Cardiac septum (tissue), 1 donor: ENCODE results near the gene HMHB1. TPM values are rescaled to one million over a fixed set of nuclear protein-coding genes. Genes with fewer than 3 reads are reported as not detected.
"Not testable (repeated sequence)": the region's sequence is repeated elsewhere in the genome, so short reads cannot be mapped to it uniquely, and the experiment has no call there.

Source experiments
- DNase-seq: peaks from one replicate; pipeline ENCODE4 v3.0.0-alpha.2; 2020; ENCODE audit warnings: low spot score
- intact Hi-C: fragments of 100-400 bp; cut with DNase I; formaldehyde crosslinking; loops from one replicate; pipeline ENCODE4 v1.14.0; 2022
- total RNA-seq: library from RNA; stranded (reverse); fragmentation: NEBNext Ultra II Directional; extraction: Animal tissue kit (Norgen Biotek cat#: 25700); gene quantifications from one replicate; pipeline ENCODE4 v1.2.1, GENCODE V29; 2021
- donor health status: DM: no; HTN: no; CAD: no.

HMHB1 gene
- total RNA-seq, 1 donor from 2014 or later, result not detected

DNA sequence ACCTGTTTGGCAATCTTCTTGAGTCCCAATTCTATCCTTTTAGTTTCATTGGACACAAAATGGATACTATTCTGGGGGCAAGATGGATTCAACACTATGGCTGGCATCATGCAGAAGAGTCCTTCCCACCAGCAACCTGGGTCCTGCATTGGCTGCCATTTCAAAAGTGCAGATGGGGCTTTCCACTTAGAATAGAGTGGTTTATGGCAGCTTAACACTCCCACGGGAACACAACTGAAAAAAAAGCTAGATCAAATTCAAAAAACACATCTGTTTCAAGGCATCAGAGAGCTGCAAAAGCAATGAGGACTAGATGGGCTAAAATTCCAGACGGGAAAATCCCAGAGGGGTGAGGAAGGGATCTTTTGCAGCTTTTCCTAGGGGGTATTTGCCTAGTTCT, 11.2 kb upstream of the HMHB1 start:
- intact Hi-C loops, result no loop called here
- no peak for DNase-seq

DNA sequence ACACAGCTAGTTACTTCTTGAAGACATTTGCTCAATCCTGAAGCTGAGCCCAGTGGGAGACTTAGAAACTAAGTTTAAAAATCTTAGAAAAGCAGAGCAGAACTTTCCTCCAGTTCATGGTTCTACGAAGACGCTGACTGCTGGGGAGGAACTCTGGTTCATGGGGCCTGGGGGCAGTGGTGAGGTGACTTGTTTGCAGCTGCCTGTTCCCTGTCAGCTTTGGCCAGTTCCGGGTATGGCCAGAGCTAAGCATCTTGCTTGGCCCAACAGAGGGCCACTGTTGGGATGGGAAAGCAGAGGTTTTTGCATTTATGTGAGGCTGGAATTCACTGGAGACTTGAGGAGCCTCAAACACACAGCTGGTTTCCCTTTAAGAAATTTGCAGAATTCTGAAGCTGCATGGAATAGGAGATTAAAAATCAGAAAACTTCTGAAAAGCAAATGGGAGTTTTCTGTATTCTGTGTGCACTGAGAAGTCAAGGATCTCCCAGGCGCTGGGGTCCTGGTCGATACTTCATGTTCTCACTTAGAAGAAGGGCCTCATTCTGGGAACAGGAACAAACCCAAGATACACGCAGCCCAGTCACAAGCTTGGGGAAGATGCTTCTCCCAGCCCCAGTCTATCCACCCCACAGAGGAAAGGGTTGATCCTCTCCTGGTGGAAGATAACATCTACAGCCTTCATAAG, 10.6 kb upstream of the HMHB1 start:
- intact Hi-C loops, result no loop called here

DNA sequence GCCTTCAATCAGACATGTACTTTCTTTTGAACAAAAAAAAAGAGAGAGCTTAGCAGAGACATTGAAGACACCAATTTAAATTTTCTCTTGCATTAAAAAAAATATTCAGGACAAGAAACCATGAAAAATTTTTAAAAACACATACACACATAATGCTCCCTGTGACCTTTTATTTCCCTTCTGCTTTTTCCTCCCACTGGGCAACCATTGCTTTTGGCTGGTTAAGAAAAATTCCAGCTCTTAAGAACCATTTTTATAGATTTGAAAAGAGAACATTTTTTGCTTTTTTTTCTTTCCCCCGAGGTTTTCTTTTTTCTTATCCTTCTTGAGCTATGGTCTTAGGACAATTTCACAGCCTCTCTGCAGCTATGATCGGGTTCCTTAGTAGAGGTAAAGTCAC, 6.1 kb upstream of the HMHB1 start:
- DNase-seq, result no peak
- intact Hi-C loops, result no loop called here

More for the DNA sequence above, 10.6 kb upstream of the HMHB1 start:
- no peak for DNase-seq

DNA sequence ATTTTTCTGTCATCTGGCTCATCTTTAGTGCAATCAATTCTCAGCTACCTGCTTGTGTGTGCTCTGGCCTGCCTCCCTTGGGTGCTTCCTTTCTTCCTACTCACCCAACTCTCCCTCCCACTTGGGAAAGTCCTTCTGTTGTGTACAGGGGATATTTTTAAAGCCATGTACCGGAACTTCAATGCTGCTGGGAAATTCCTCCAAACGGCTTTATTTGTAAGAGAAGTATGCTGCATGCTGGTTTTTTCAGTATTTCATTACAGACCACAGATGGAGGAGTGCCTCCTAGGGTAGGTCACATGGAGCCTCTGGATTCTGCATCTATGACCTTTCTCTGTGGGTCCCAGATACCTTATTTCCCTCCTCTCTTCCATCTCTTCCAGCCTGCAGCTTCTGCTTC, 5.4 kb upstream of the HMHB1 start:
- intact Hi-C loops, result no loop called here
- DNase-seq, result no peak

DNA sequence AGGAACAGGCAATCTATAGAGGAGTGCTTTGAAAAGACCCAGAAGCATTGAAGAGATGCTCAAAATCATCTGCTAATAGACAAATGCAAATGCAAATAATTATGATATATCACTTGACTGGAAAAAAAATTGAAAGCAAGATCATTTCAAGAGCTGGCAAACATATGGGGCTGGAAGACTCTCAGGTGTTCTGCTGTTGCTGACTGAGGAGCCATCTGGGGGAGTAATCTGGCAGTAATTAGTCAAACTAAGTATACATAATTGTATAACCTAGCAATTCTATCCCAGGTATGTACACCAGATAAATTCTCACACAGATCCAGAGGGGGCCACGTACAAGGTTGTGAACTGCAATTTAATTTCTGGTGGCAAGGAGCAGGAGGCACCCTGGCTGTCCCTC, 4.6 kb upstream of the HMHB1 start:
- no peak for DNase-seq
- intact Hi-C loops, result no loop called here

DNA sequence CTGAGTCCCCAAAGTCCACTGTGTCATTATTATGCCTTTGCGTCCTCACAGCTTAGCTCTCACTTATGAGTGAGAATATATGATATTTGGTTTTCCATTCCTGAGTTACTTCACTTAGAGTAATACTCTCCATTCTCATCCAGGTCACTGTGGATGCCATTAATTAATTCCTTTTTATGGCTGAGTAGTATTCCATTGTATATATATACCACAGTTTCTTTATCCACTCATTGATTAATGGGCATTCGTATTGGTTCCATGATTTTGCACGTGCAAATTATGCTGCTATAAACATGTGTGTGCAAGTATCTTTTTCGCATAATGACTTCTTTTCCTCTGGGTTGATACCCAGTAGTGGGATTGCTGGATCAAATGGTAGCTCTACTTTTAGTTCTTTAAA, 4.4 kb downstream of the HMHB1 start:
- intact Hi-C loops, DNase-seq: not testable (repeated sequence)

DNA sequence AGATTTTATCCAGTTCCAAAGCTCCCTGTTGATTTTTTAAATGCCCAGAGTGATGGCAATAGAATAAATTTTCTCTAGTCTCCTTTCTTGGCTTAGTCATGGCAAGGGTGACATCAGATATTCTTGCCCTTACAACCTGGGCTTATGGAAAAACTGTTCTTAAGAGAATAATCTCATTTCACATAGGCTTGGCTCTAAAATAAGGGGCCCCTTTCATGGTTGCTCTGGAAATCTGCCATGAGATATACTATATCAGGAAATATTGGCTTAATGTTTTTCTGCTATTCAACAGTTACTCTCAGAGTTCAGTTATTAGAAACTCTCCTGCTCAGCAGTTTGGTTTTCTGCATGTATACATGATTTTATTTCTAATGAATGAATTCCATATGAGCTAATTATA, 7.8 kb downstream of the HMHB1 start:
- intact Hi-C loops, result loop anchor here (5.0 to 10.0 kb wide), 5 partner anchors 172 to 815 kb away; no protein-coding TSS in a partner anchor
- DNase-seq, result no peak

DNA sequence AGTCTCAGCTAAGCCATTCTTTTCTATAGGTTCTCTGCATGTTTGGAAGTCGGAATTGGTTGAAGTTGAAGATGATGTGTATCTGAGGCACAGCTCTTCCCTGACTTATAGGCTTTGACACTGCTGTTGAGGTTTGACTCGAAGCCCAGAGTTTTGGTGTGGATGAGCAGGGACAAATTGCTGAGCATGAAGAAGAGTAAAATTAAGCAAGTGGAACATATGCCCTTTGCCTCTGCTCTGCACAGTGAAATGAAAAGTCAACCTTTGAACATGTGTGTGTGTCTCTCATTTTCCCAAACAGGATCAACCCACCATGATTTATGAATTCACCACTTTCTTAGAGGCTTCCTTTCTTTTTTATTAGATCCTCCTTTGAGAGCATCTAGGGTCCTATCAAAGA, 8.5 kb downstream of the HMHB1 start:
- no peak for DNase-seq
- intact Hi-C loops, result loop anchor here (5.0 to 10.0 kb wide), 5 partner anchors 173 to 816 kb away; no protein-coding TSS in a partner anchor

DNA sequence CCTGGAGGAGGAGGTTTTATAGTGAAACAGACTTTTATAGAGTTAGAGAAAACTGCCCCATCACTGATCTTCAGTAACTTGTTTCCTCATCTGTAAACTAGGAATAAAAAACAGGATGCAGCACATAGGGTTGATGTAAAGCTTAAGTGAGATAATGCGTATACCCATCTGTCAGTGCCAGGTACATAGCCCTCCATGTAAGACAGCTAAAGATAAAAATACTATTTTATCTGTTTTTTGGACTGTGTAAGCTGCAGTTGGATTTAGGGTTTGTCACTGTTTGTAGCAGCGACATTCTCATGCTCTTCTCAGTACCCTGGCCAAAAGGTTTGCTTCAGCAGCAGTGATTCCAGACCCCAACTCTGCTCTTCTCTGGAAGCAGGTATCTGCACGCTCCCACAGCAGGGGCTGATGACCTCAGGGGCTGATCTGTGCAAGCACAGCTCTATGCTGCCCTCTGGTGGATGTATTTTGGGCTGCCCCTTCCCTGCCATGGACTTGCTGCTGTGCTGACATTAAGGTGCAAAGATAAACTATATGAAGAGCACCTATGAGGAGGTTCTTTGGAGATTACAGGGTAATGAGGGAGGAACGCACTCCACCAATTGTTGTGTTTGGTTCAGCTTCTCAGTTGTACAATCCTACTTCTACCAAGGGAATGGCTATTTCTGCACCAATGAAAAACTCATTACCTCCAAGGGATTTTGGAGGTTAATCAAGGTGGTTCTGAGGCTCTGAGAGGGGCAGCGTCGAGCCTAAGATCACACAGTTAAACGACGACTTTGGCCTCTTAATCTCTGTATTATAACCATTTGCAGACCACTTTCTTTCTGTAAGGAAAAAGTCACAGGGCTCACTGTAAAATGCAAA, 13.1 kb downstream of the HMHB1 start:
- DNase-seq, result peak; percentile 86
- intact Hi-C loops, result loop anchor here (1.0 to 10.0 kb wide), 8 partner anchors 178 to 903 kb away; partner anchors contain the start of gene NR3C1

DNA sequence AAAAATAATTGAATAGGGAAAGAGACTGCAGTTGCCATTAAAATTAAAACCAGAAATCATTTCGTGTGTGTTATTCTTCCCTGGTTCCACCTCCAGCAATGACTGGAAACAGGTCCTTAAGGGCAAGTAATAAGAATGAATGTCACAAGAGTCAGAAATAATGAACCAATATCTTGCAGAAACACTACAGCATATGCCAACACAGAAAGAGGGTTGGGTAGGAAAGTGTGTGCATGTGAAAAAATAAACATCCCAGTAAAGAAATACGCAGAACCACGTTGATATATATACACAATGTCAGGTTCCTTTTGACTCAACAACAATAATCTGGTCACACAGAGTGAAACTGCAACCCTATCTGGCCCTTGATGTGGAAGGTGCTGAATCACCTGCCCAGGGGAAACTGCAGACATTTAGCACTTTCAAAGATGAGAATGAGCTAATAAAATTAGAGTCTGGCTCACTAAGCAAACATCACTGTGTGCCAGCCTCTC, 15.0 kb downstream of the HMHB1 start:
- intact Hi-C loops, result loop anchor here (5.0 to 10.0 kb wide), 4 partner anchors 322 to 905 kb away; no protein-coding TSS in a partner anchor
- no peak for DNase-seq

DNA sequence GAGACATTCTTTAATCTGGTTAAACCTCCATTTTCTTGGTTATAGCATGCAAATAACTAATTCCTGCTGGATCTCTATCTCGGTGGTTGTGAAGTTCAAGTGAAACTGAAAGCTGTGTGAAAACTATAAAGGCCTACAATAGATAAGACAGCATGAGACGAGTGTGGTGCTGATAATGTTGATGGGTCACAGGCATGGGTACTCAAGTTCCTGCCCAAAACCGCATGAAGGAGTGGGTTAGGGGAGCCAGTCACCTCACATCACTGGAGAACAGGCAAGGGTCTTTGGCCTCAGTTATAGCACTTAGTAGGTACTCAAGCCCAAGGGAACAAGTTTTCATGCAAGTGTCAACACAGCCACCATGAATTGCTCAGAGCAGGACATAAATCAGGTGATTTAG, 16.7 kb downstream of the HMHB1 start:
- intact Hi-C loops, result loop anchor here (5.0 to 10.0 kb wide), 4 partner anchors 324 to 906 kb away; no protein-coding TSS in a partner anchor
- no peak for DNase-seq

DNA sequence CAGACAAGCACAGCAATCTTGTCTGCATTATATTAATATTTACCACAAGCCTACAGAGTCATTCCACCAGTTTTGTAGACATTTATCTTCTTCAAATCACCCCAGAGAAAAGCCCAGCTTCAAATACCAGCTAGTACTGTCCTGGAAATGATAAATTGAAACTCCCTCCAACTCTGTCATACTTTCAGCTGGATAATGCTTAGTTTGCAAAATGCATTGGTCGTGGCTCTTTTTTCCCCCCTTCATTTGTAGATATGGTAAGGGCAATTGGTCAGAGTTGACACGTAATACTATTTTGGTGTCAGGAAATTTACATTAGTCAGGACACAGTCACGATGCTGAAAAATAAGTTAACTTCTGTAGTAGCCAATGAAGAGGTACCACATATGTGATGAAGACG, 21.2 kb downstream of the HMHB1 start:
- DNase-seq, result no peak
- intact Hi-C loops, result no loop called here

DNA sequence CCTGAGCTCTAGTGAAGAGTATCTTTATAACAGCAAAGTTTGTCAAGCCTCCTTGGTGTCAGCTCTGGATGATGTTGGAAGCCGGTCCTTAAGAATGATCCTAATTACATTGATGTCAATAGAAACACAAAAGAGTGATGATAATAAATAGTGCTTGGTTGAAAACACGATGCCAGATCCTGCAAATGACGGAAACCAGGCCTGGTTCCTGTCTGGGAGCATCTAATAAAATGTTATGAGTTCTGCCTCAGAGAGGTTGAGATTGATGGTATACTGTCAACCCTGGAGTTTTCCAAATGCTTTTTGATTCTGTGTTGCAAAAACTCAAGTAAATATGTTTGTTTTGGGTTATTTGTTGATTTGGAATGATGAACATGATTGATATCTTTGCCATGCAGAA, 23.3 kb downstream of the HMHB1 start:
- no peak for DNase-seq
- intact Hi-C loops, result no loop called here

DNA sequence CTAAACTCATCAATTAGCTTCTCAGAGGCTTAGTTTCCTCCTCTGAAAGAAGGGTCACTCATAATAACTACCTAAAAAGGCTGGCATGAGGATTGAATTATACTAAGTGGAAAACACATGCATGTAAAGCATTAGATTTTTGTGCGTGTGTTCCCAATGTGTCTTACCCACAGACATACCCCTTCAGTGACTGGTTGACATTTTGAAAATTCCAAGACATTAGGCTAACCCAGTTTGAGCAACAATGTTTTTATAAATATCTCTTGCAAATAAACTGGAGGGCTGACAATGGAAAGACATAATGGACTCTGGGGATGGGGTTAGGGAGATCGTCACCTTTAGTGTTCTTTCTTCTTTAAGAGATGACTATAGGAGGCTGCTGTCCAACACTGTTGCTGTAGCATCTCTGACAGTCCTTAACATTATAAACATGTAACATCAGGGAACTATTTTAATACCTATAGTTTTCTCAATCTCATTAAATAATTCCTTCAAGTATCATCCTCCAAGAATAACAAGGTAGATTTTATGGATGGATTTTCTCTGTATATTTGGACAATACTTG, 24.3 kb downstream of the HMHB1 start:
- intact Hi-C loops, result no loop called here
- DNase-seq, result no peak

DNA sequence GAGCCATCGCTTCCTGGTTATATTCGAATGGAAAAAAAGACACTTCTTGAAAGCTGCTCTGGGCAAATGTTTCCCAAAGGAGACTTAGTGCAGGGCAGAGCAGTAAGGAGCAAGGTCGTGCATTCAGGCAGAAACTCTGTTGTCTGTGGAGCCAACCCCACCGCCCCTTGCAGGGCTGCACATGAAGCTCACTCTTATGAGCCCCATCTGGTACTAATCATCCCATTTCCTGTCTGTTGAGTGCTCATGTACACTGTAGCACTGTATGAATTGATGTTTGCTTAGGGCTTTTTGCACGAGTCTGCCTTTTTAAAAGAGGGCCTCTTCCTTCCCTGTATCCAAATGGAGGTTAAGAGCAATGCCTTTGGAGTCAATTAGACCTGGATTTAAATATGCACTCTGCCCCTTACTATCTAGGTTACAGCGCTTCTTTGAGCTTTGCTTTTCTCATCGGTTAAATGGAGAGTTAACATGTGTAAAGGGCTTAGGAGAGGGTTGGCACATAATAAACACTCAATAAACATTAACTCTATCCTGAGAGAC, 25.4 kb downstream of the HMHB1 start:
- DNase-seq, result no peak
- intact Hi-C loops, result no loop called here

DNA sequence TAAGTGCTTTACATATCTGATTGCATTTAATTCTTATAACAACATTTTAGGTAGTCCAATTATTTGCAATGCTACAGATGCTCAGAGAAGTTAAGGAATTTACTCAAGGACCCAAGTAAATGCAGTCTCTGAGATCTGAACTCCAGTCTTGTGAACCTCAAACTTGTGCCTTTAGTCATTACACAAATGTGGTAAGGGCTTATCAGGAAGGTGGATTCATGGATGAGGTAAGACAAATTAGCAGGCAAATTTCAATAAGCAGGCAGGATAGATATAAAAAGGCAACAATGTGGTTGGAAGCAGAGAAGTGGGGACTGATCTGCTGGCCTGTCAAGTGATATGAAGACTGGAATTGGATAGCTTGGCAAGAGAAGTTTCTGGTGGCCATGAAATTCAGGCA, 29.5 kb downstream of the HMHB1 start:
- intact Hi-C loops, result no loop called here
- no peak for DNase-seq

DNA sequence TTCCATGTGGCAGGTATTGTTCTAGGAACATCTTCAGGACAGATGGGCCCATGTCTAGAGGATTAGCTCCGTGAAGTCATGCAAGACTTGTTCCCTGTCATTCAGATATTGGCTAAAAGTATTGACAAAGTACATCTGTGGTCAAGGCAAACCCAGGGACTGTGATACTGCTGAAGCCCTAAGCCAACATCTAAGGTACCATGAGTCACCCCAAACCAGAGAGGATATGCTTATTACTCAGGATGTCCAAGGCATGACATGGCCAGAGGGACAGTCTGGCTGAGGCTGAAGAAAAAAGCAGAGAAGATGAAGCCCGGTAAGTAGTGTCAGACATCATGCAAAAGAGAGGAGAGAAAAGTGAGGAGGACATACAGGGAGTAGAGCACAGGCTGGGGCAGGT, 31.0 kb downstream of the HMHB1 start:
- DNase-seq, result no peak
- intact Hi-C loops, result no loop called here

DNA sequence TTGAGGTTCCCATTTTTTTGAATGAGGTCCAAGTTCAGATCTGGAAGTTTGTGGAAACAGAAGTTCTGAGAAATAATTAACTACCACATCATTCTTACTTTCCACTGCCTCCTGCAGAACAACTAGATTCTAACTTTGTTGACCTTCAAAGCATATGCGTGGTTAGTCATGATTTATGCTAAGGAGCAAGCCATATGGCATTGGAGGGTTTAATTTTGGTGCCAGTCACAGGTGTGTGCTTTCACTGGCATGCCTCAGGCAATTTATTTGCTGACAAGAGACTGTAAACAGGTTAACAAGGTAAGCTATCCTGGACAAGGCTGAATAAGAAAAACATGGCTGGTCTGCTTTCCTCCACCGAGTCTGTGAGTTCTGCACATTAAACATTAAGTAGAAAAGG, 31.5 kb downstream of the HMHB1 start:
- no peak for DNase-seq
- intact Hi-C loops, result no loop called here

DNA sequence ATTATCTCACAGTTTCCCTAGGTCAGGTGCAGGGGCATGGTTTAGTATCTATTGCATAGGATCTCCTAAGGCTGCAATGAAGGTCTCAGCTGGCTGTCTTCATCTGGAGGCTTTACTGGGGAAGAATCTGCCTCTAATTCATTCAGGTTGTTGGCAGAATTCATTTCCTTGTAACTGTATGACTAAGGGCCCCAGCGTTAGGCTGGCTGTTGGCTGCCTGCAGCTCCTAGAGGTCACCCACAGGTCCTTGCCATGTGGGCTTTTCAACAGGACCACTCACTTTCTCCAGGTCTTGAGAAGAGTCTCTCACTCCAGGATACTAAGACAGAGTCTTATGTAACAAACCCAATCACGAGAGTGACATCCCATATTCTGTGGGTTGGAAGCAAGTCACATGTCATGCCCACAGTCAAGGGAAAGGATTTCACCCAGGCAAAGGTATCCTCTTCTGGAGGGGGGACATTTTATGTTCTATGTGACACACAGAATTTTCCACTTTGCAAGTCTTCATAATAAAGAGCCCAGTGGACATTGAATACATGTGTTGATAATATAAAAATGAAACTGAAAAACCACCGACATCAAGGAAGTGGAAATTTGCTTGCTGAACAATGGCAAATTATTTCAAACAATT, 38.2 kb downstream of the HMHB1 start:
- intact Hi-C loops, result no loop called here
- no peak for DNase-seq

DNA sequence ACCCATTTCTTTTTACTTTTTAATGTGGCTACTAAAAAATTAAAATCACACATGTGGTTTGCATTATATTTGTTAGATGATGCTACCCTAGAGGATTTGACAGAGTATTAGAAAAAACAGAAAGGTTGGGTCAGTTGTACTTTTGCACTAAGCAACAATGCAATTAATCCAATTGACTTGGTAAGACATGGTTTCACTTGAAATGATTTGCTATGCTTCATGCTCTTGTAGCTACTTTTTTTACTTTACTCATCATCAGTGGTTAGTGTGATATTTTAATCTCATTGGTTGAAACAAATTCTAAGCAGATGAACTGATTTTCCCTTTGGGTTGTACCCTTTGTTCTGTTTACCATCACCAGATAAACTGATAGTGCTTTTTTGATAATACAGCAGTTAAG, 39.4 kb downstream of the HMHB1 start:
- no peak for DNase-seq
- intact Hi-C loops, result no loop called here
